H1 (cell line): ENCODE data around the gene AFG1L. TPM values are rescaled to one million over a fixed set of nuclear protein-coding genes. Genes with fewer than 3 reads are reported as not detected.

Experiments
- CTCF ChIA-PET: fragments of 300-600 bp; sonication (Branson Sonifier 250); formaldehyde crosslinking; loops from one replicate; lab custom pipeline; 2021; ENCODE audit not compliant: partially characterized antibody; lab: Charles Lee
- POLR2A ChIA-PET: fragments of 300-600 bp; sonication (Branson Sonifier 250); formaldehyde crosslinking; loops from one replicate; lab custom pipeline; 2021; ENCODE audit warnings: inconsistent platforms; ENCODE audit not compliant: partially characterized antibody; lab: Charles Lee
- DNase-seq, 2 experiments: peaks; one replicate each; pipeline versions ENCODE4 v3.0.0 to v3.0.0-alpha.2; 2010 to 2022; ENCODE audit warnings: low spot score in 2 of 2, low read depth in 1 of 2, mixed read lengths in 1 of 2
- FAIRE-seq: peaks from 2 replicates; lab custom pipeline; 2011; peaks lifted over from hg19 to GRCh38; lab: Jason Lieb, UNC
- H2AFZ ChIP-seq: 2 replicates; pipeline ENCODE4 v1.8.1; 2012; ENCODE audit warnings: low read length, inconsistent platforms
- H2AK5ac ChIP-seq: 2 replicates; pipeline ENCODE4 v1.6.1; 2013; ENCODE audit warnings: low read depth, low read length
- H2BK120ac ChIP-seq: replicated peaks from 2 replicates; pipeline ENCODE3; 2013; ENCODE audit warnings: low read depth, low read length, inconsistent platforms
- H2BK12ac ChIP-seq: 2 replicates; pipeline ENCODE4 v1.6.1; 2013; ENCODE audit warnings: low read depth, low read length
- H2BK15ac ChIP-seq: 2 replicates; pipeline ENCODE4 v1.6.1; 2013; ENCODE audit warnings: low read length
- H2BK20ac ChIP-seq: 2 replicates; pipeline ENCODE4 v1.6.1; 2013; ENCODE audit warnings: low read length
- H2BK5ac ChIP-seq: 2 replicates; pipeline ENCODE4 v1.6.1; 2013; ENCODE audit warnings: low read depth, low read length
- H3K14ac ChIP-seq: 2 replicates; pipeline ENCODE4 v1.6.1; 2013; ENCODE audit warnings: inconsistent platforms; ENCODE audit not compliant: insufficient read length
- H3K18ac ChIP-seq: 2 replicates; pipeline ENCODE4 v1.6.1; 2013; ENCODE audit warnings: low read length; ENCODE audit errors: extremely low read depth
- H3K23ac ChIP-seq: 2 replicates; pipeline ENCODE4 v1.6.1; 2013; ENCODE audit warnings: inconsistent platforms; ENCODE audit not compliant: insufficient read length
- H3K23me2 ChIP-seq: 2 replicates; pipeline ENCODE4 v1.6.1; 2013; ENCODE audit warnings: low read depth, low read length
- H3K27ac ChIP-seq: 2 replicates; pipeline ENCODE4 v1.6.1; 2011; ENCODE audit warnings: low read depth, low read length, inconsistent platforms
- H3K27me3 ChIP-seq, 4 experiments: replicated peaks in 1 of 4; 1 replicate in 1 of 4; 2 replicates in 3 of 4; pipeline versions ENCODE4 v1.6.1 to v1.8.1; 2011 to 2013; ENCODE audit warnings: low read length in 3 of 4, mild to moderate bottlenecking in 3 of 4, inconsistent platforms in 2 of 4, mixed read lengths in 2 of 4, moderate library complexity in 1 of 4; ENCODE audit not compliant: control insufficient read depth in 3 of 4, insufficient read depth in 3 of 4; ENCODE audit errors: extremely low read depth in 1 of 4
- H3K36me3 ChIP-seq, 4 experiments: 2 replicates each; pipeline versions ENCODE4 v1.6.1 to v1.8.1; 2011 to 2013; ENCODE audit warnings: mild to moderate bottlenecking in 4 of 4, low read length in 3 of 4, moderate library complexity in 2 of 4, control low read depth in 1 of 4, inconsistent platforms in 1 of 4; ENCODE audit not compliant: insufficient read depth in 4 of 4, control insufficient read depth in 2 of 4
- H3K4ac ChIP-seq: replicated peaks from 2 replicates; pipeline ENCODE3; 2013; ENCODE audit warnings: low read length, low read depth, mixed read lengths, inconsistent platforms; ENCODE audit not compliant: insufficient read length
- H3K4me1 ChIP-seq, 4 experiments: replicated peaks in 1 of 4; 1 replicate in 1 of 4; 2 replicates in 3 of 4; pipeline versions ENCODE4 v1.6.1 to v1.8.1; 2011 to 2013; ENCODE audit warnings: low read length in 3 of 4, inconsistent platforms in 2 of 4, mixed read lengths in 1 of 4; ENCODE audit not compliant: insufficient read depth in 4 of 4, control insufficient read depth in 3 of 4
- H3K4me2 ChIP-seq, 2 experiments: 2 replicates each; pipeline versions ENCODE4 v1.6.1 to v1.8.1; 2011 to 2013; ENCODE audit warnings: low read depth in 2 of 2, low read length in 2 of 2, control low read depth in 1 of 2, inconsistent platforms in 1 of 2, mild to moderate bottlenecking in 1 of 2; ENCODE audit not compliant: insufficient read depth in 1 of 2
- H3K4me3 ChIP-seq, 4 experiments: fragments of 200-600, 300-600 bp in 1 of 4; sonication (generic), shearing (Covaris generic), sonication (Bioruptor Twin) in 1 of 4; 2 replicates each; pipeline versions ENCODE4 v1.5.1 to v1.8.1; 2011 to 2016; ENCODE audit warnings: low read length in 4 of 4, low read depth in 3 of 4, control low read depth in 2 of 4, inconsistent platforms in 2 of 4, mild to moderate bottlenecking in 2 of 4, mixed read lengths in 1 of 4, moderate library complexity in 1 of 4; ENCODE audit not compliant: insufficient read depth in 2 of 4; ENCODE audit errors: extremely low read depth in 1 of 4
- H3K56ac ChIP-seq: replicated peaks from 2 replicates; pipeline ENCODE3; 2013; ENCODE audit warnings: low read depth, mild to moderate bottlenecking, mixed read lengths, low read length, inconsistent platforms; ENCODE audit not compliant: insufficient read length
- H3K79me1 ChIP-seq: 2 replicates; pipeline ENCODE4 v1.6.1; 2013; ENCODE audit warnings: low read depth, low read length, control low read depth
- H3K79me2 ChIP-seq, 2 experiments: 2 replicates each; pipeline versions ENCODE4 v1.6.1 to v1.8.1; 2012 to 2013; ENCODE audit warnings: low read length in 2 of 2, mild to moderate bottlenecking in 2 of 2, inconsistent platforms in 1 of 2; ENCODE audit not compliant: insufficient read depth in 2 of 2, control insufficient read depth in 1 of 2
- H3K9ac ChIP-seq, 4 experiments: replicated peaks in 1 of 4; 1 replicate in 1 of 4; 2 replicates in 3 of 4; pipeline versions ENCODE4 v1.6.1 to v1.8.1; 2011 to 2013; ENCODE audit warnings: low read depth in 3 of 4, low read length in 3 of 4, control low read depth in 2 of 4, mild to moderate bottlenecking in 2 of 4, moderate library complexity in 2 of 4, inconsistent platforms in 1 of 4; ENCODE audit errors: extremely low read depth in 1 of 4
- H3K9me3 ChIP-seq, 2 experiments: 2 replicates each; pipeline versions ENCODE4 v1.6.1 to v1.8.1; 2012 to 2013; ENCODE audit warnings: mild to moderate bottlenecking in 2 of 2, moderate library complexity in 2 of 2, control low read depth in 1 of 2, inconsistent platforms in 1 of 2, low read depth in 1 of 2, low read length in 1 of 2, mixed read lengths in 1 of 2; ENCODE audit not compliant: insufficient read depth in 2 of 2
- H4K20me1 ChIP-seq, 2 experiments: replicated peaks in 1 of 2; 2 replicates each; pipeline versions ENCODE3 to v1.8.1; 2011 to 2013; ENCODE audit warnings: inconsistent platforms in 2 of 2, low read length in 2 of 2, mild to moderate bottlenecking in 1 of 2; ENCODE audit not compliant: insufficient read depth in 2 of 2, control insufficient read depth in 1 of 2
- H4K5ac ChIP-seq: 2 replicates; pipeline ENCODE4 v1.6.1; 2013; ENCODE audit warnings: low read length, low read depth, mixed read lengths, inconsistent platforms; ENCODE audit not compliant: insufficient read length
- H4K8ac ChIP-seq: 2 replicates; pipeline ENCODE4 v1.8.0; 2013; ENCODE audit warnings: mild to moderate bottlenecking, moderate library complexity, low read length, inconsistent platforms; ENCODE audit not compliant: insufficient read depth; ENCODE audit errors: extremely low read depth
- H4K91ac ChIP-seq: replicated peaks from 2 replicates; pipeline ENCODE3; 2013; ENCODE audit warnings: low read length, mixed read lengths, inconsistent platforms; ENCODE audit not compliant: insufficient read length
- ASH2L ChIP-seq: fragments of 200-600, 300-600 bp; sonication (generic); IDR thresholded peaks from one replicate; pipeline ENCODE4 v1.7.1; 2017; ENCODE audit warnings: low read length
- CBX8 ChIP-seq: fragments of 300-800, 300-1000 bp; sonication (generic); IDR thresholded peaks from 2 replicates; pipeline ENCODE4 v1.7.1; 2016; ENCODE audit warnings: low read depth, low read length, borderline replicate concordance
- CEBPB ChIP-seq: IDR thresholded peaks from 2 replicates; pipeline ENCODE4 v1.6.1; 2012; ENCODE audit warnings: low read depth, low read length
- SIN3A ChIP-seq, 2 experiments: IDR thresholded peaks in 1 of 2; conservative IDR thresholded peaks in 1 of 2; 2 replicates each; pipeline ENCODE4 v1.6.1; 2011 to 2012; ENCODE audit warnings: low read length in 2 of 2, improper control_type of control experiment in 1 of 2, low read depth in 1 of 2, mild to moderate bottlenecking in 1 of 2
- TCF12 ChIP-seq: IDR thresholded peaks from 2 replicates; pipeline ENCODE4 v1.6.1; 2011; ENCODE audit warnings: low read depth, mild to moderate bottlenecking, low read length
- WGBS, 2 experiments: shearing (Covaris generic) in 1 of 2; methylation state at CpG; one replicate each; pipeline versions ENCODE4 v1.1.6 to v1.1.7; 2013 to 2015; ENCODE audit warnings: low lambda C conversion rate in 2 of 2, mixed read lengths in 2 of 2, inconsistent platforms in 1 of 2, low coverage in 1 of 2, missing lambda C conversion rate in 1 of 2; ENCODE audit not compliant: insufficient replicate concordance in 2 of 2, insufficient coverage in 1 of 2, insufficient read length in 1 of 2; ENCODE audit errors: extremely low coverage in 1 of 2, missing lambda C conversion rate in 1 of 2; 5-methylcytosine and 5-hydroxymethylcytosine counted together
- polyA plus RNA-seq, 7 experiments: library from polyadenylated mRNA; depleted of rRNA in 3 of 7; stranded (reverse) in 5 of 7; unstranded in 2 of 7; fragments of >200 nt in 5 of 7; fragments of 200-250 nt in 2 of 7; gene quantifications; 1 replicate in 5 of 7; 2 replicates in 1 of 7; 4 replicates in 1 of 7; pipeline versions ENCODE4 v1.2.1 to v1.2.3, GENCODE V29; 2011 to 2013; ENCODE audit warnings: missing spikeins in 2 of 7, mixed read lengths in 2 of 7
- total RNA-seq: library from RNA; stranded (reverse); fragmentation: NEBNext Ultra II Directional; extraction: Animal tissue kit (Norgen Biotek cat#: 25700); gene quantifications from 2 replicates; pipeline ENCODE4 v1.2.1, GENCODE V29; 2021

The AFG1L gene
- total and polyA plus RNA-seq, 2 of the 8 experiments (the other 6 are each of a cell fraction or from before 2014, with no cell fraction given), result 0.98 to 5.7 TPM

- Histone ChIP-seq H2AFZ (no peak overlapping the region), H4K5ac (no peak overlapping the region), H3K56ac (no peak overlapping the region), H3K18ac (no peak overlapping the region), H2BK120ac (no peak overlapping the region), H2BK15ac (no peak overlapping the region), H3K23ac (no peak overlapping the region), H3K4me2 (no peak overlapping the region), H3K27ac (no peak overlapping the region), H2BK12ac (no peak overlapping the region), H3K79me1 (no peaks in the 10 kb centered on the region), H4K20me1 (no peaks in the 10 kb centered on the region), H3K4ac (no peak overlapping the region), H2BK20ac (no peak overlapping the region), H3K14ac (no peak overlapping the region), H3K36me3 (no peaks in the 10 kb centered on the region), H3K27me3 (no peaks in the 10 kb centered on the region), H3K23me2 (no peaks in the 10 kb centered on the region), H4K91ac (no peak overlapping the region), H3K4me3 (no peak overlapping the region), H3K4me1 (no peaks in the 10 kb centered on the region), H3K79me2 (no peaks in the 10 kb centered on the region), H2BK5ac (no peak overlapping the region), H4K8ac (no peak overlapping the region), H2AK5ac (no peak overlapping the region), H3K9me3 (no peaks in the 10 kb centered on the region), H3K9ac (no peak overlapping the region)
- CTCF ChIA-PET, result interaction anchor here (0.6 to 1.2 kb wide), 3 partner anchors 54 to 227 kb away, joined by 3 read pairs; no protein-coding TSS in a partner anchor
- TF ChIP-seq ASH2L (no peak), CEBPB (peak; percentile 49; the same call in 1 of the 2 replicates), CBX8 (no peak), SIN3A (conservative IDR thresholded peaks at IDR 0.05 in 1 of 2, IDR thresholded peaks at IDR 0.05 in 1 of 2; ENCODE audit: low read depth in 1 of 2, low read length in 2 of 2) (no peak), TCF12 (no peak)
- no peak for FAIRE-seq
- DNase-seq, result no peak
- WGBS, 2 experiments, result 82% methylated on average over 8 of the region's 8 CpGs; no CpG with 5 or more reads in 1 of the 2 experiments
- POLR2A ChIA-PET, result no interaction called here
These were observed 144.1 kb downstream of the AFG1L start for GRCh38 chr6:108438918-108439317.
